ENCODE measurements around the gene RNLS.

Gene RNLS

GRCh38 chr10:88246675-88247074 is 336.4 kb downstream of the RNLS start:
- H3K4me2 ChIP-seq (ENCODE audit: low read length), result no peak overlapping the region
- no peaks in the 10 kb centered on the region for H3K27me3 ChIP-seq (ENCODE audit: control insufficient read depth, insufficient read depth, low read length)
- no peak overlapping the region for H3K9ac ChIP-seq
- H3K27ac ChIP-seq, result no peak overlapping the region
- no peaks in the 10 kb centered on the region for H3K4me1 ChIP-seq
- H2AFZ ChIP-seq, result no peak overlapping the region
- no peak for TF ChIP-seq CTCF (IDR thresholded peaks at IDR 0.05)
- no peaks in the 10 kb centered on the region for H3K36me3 ChIP-seq (ENCODE audit: control insufficient read depth, insufficient read depth, low read length)
- H3K79me2 ChIP-seq, result no peaks in the 10 kb centered on the region
- H3K9me3 ChIP-seq (ENCODE audit: control insufficient read depth, low read length), result no peaks in the 10 kb centered on the region
- no peak overlapping the region for H3K4me3 ChIP-seq (ENCODE audit: low read depth, low read length)

GRCh38 chr10:88245974-88246511 is 337.1 kb downstream of the RNLS start:
- Histone ChIP-seq H3K36me3 (ENCODE audit: control insufficient read depth, insufficient read depth, low read length) (no peaks in the 10 kb centered on the region), H2AFZ (no peak overlapping the region), H3K9ac (no peak overlapping the region), H3K4me1 (no peaks in the 10 kb centered on the region), H3K27ac (no peak overlapping the region), H3K4me2 (ENCODE audit: low read length) (no peak overlapping the region), H3K9me3 (ENCODE audit: control insufficient read depth, low read length) (no peaks in the 10 kb centered on the region), H3K4me3 (ENCODE audit: low read depth, low read length) (no peak overlapping the region), H3K79me2 (no peaks in the 10 kb centered on the region), H3K27me3 (ENCODE audit: control insufficient read depth, insufficient read depth, low read length) (no peaks in the 10 kb centered on the region)
- no peak for TF ChIP-seq CTCF (IDR thresholded peaks at IDR 0.05)

- H3K4me3 ChIP-seq (ENCODE audit: low read depth, low read length), result no peak overlapping the region
Observed at GRCh38 chr10:88244781-88245625, 338.1 kb downstream of the RNLS start.

GRCh38 chr10:88243836-88244730 is 339.0 kb downstream of the RNLS start:
- Histone ChIP-seq H3K36me3 (ENCODE audit: control insufficient read depth, insufficient read depth, low read length) (no peaks in the 10 kb centered on the region), H3K9me3 (ENCODE audit: control insufficient read depth, low read length) (no peaks in the 10 kb centered on the region), H3K79me2 (no peaks in the 10 kb centered on the region), H3K9ac (no peak overlapping the region), H2AFZ (no peak overlapping the region), H3K4me3 (ENCODE audit: low read depth, low read length) (no peak overlapping the region), H3K27me3 (ENCODE audit: control insufficient read depth, insufficient read depth, low read length) (no peaks in the 10 kb centered on the region), H3K27ac (peak overlapping the region; percentile 32), H3K4me2 (ENCODE audit: low read length) (no peak overlapping the region), H3K4me1 (no peaks in the 10 kb centered on the region)
- no peak for TF ChIP-seq CTCF (IDR thresholded peaks at IDR 0.05)

More at GRCh38 chr10:88244781-88245625, 338.1 kb downstream of the RNLS start:
- Histone ChIP-seq H3K9me3 (ENCODE audit: control insufficient read depth, low read length) (no peaks in the 10 kb centered on the region), H3K9ac (no peak overlapping the region), H2AFZ (no peak overlapping the region), H3K27me3 (ENCODE audit: control insufficient read depth, insufficient read depth, low read length) (no peaks in the 10 kb centered on the region), H3K27ac (no peak overlapping the region), H3K4me2 (ENCODE audit: low read length) (no peak overlapping the region), H3K36me3 (ENCODE audit: control insufficient read depth, insufficient read depth, low read length) (no peaks in the 10 kb centered on the region), H3K4me1 (no peaks in the 10 kb centered on the region), H3K79me2 (no peaks in the 10 kb centered on the region)
- TF ChIP-seq CTCF (IDR thresholded peaks at IDR 0.05), result no peak
